ENCODE measurements around the gene IER3.
A peak's percentile ranks its signal among the peaks of the same experiment; 100 is the strongest.
"Not testable (repeated sequence)": the region's sequence is repeated elsewhere in the genome, so short reads cannot be mapped to it uniquely, and the experiment has no call there.

Gene IER3

GRCh38 chr6:30722025-30722279 lies 22.4 kb downstream of the IER3 start:
- 0% methylated on average over 7 to 10 of the region's 10 CpGs for WGBS, 2 experiments (ENCODE audit: insufficient coverage in 2 of 2)
- Histone ChIP-seq H3K4me3 (ENCODE audit: extremely low read depth, insufficient read depth, low read length, poor library complexity, severe bottlenecking) (peak overlapping the region; percentile 93), H3K36me3 (ENCODE audit: control insufficient read depth, insufficient read depth, low read length) (peaks cover 49% of the 10 kb centered on the region), H3K4me1 (ENCODE audit: control insufficient read depth, insufficient read depth, low read length, poor library complexity, severe bottlenecking) (peaks cover 34% of the 10 kb centered on the region), H3K27ac (ENCODE audit: low read depth, low read length, severe bottlenecking) (peak overlapping the region; percentile 84)
- H3K9me3 ChIP-seq (ENCODE audit: control insufficient read depth, low read length) = not testable (repeated sequence)

GRCh38 chr6:30721198-30722024 lies 22.9 kb downstream of the IER3 start:
- H3K4me3 ChIP-seq (ENCODE audit: extremely low read depth, insufficient read depth, low read length, poor library complexity, severe bottlenecking) = peak overlapping the region; percentile 93
- no peaks in the 10 kb centered on the region for H3K9me3 ChIP-seq (ENCODE audit: control insufficient read depth, low read length)
- H3K36me3 ChIP-seq (ENCODE audit: control insufficient read depth, insufficient read depth, low read length) = peaks cover 47% of the 10 kb centered on the region
- WGBS, 2 experiments (ENCODE audit: insufficient coverage in 2 of 2) = 0 to 1% methylated on average over 30 to 43 of the region's 71 CpGs
- peak overlapping the region; percentile 97 for H3K27ac ChIP-seq (ENCODE audit: low read depth, low read length, severe bottlenecking)
- H3K4me1 ChIP-seq (ENCODE audit: control insufficient read depth, insufficient read depth, low read length, poor library complexity, severe bottlenecking) = peaks cover 34% of the 10 kb centered on the region

- no peaks in the 10 kb centered on the region for H3K9me3 ChIP-seq (ENCODE audit: control insufficient read depth, low read length)
- H3K27ac ChIP-seq (ENCODE audit: low read depth, low read length, severe bottlenecking) = peak overlapping the region; percentile 97
- 0% methylated on average over 21 to 27 of the region's 29 CpGs for WGBS, 2 experiments (ENCODE audit: insufficient coverage in 2 of 2)
- peaks cover 38% of the 10 kb centered on the region for H3K4me1 ChIP-seq (ENCODE audit: control insufficient read depth, insufficient read depth, low read length, poor library complexity, severe bottlenecking)
- peaks cover 49% of the 10 kb centered on the region for H3K36me3 ChIP-seq (ENCODE audit: control insufficient read depth, insufficient read depth, low read length)
- peak overlapping the region; percentile 93 for H3K4me3 ChIP-seq (ENCODE audit: extremely low read depth, insufficient read depth, low read length, poor library complexity, severe bottlenecking)
Measured at GRCh38 chr6:30720738-30721197, 23.6 kb downstream of the IER3 start.

- Histone ChIP-seq H3K4me1 (ENCODE audit: control insufficient read depth, insufficient read depth, low read length, poor library complexity, severe bottlenecking) (peaks cover 31% of the 10 kb centered on the region), H3K9me3 (ENCODE audit: control insufficient read depth, low read length) (no peaks in the 10 kb centered on the region), H3K27ac (ENCODE audit: low read depth, low read length, severe bottlenecking) (peak within 1 kb of the TSS; percentile 97), H3K36me3 (ENCODE audit: control insufficient read depth, insufficient read depth, low read length) (peaks cover 51% of the 10 kb centered on the region), H3K4me3 (ENCODE audit: extremely low read depth, insufficient read depth, low read length, poor library complexity, severe bottlenecking) (peak within 1 kb of the TSS; percentile 93)
- WGBS, 2 experiments (ENCODE audit: insufficient coverage in 2 of 2) = 0% methylated on average over 27 to 31 of the region's 38 CpGs
Measured at GRCh38 chr6:30719791-30720737, 24.3 kb downstream of the IER3 start, which contains the start of gene TUBB. Gene TUBB (plus strand): TSS chr6:30720352. CDS start chr6:30720507, 155 bp downstream.

- Histone ChIP-seq H3K36me3 (ENCODE audit: control insufficient read depth, insufficient read depth, low read length) (peaks cover 51% of the 10 kb centered on the region), H3K27ac (ENCODE audit: low read depth, low read length, severe bottlenecking) (peak overlapping the region; percentile 97), H3K4me1 (ENCODE audit: control insufficient read depth, insufficient read depth, low read length, poor library complexity, severe bottlenecking) (peaks cover 27% of the 10 kb centered on the region), H3K9me3 (ENCODE audit: control insufficient read depth, low read length) (no peaks in the 10 kb centered on the region), H3K4me3 (ENCODE audit: extremely low read depth, insufficient read depth, low read length, poor library complexity, severe bottlenecking) (peak overlapping the region; percentile 93)
- 6 to 8% methylated on average over 7 to 8 of the region's 8 CpGs for WGBS, 2 experiments (ENCODE audit: insufficient coverage in 2 of 2)
Measured at GRCh38 chr6:30719356-30719755, 25.0 kb downstream of the IER3 start.

GRCh38 chr6:30717845-30718720 lies 26.3 kb downstream of the IER3 start:
- WGBS, 2 experiments (ENCODE audit: insufficient coverage in 2 of 2) = 84 to 89% methylated on average over 24 of the region's 37 CpGs
- H3K4me3 ChIP-seq (ENCODE audit: extremely low read depth, insufficient read depth, low read length, poor library complexity, severe bottlenecking) = peak overlapping the region; percentile 38
- H3K4me1 ChIP-seq (ENCODE audit: control insufficient read depth, insufficient read depth, low read length, poor library complexity, severe bottlenecking) = peaks cover 16% of the 10 kb centered on the region
- H3K27ac ChIP-seq (ENCODE audit: low read depth, low read length, severe bottlenecking) = peak overlapping the region; percentile 89
- peaks cover 51% of the 10 kb centered on the region for H3K36me3 ChIP-seq (ENCODE audit: control insufficient read depth, insufficient read depth, low read length)
- not testable (repeated sequence) for H3K9me3 ChIP-seq (ENCODE audit: control insufficient read depth, low read length)

GRCh38 chr6:30717129-30717844 lies 27.1 kb downstream of the IER3 start, which contains the start of gene MDC1:
Gene MDC1 (minus strand): TSS chr6:30717281. CDS start chr6:30715175, 2,106 bp downstream.
- Histone ChIP-seq H3K4me1 (ENCODE audit: control insufficient read depth, insufficient read depth, low read length, poor library complexity, severe bottlenecking) (peaks cover 12% of the 10 kb centered on the region), H3K4me3 (ENCODE audit: extremely low read depth, insufficient read depth, low read length, poor library complexity, severe bottlenecking) (peak within 1 kb of the TSS; percentile 80), H3K9me3 (ENCODE audit: control insufficient read depth, low read length) (no peaks in the 10 kb centered on the region), H3K36me3 (ENCODE audit: control insufficient read depth, insufficient read depth, low read length) (peaks cover 51% of the 10 kb centered on the region), H3K27ac (ENCODE audit: low read depth, low read length, severe bottlenecking) (peak within 1 kb of the TSS; percentile 89)
- 0% methylated on average over 44 of the region's 48 CpGs for WGBS, 2 experiments (ENCODE audit: insufficient coverage in 2 of 2)

GRCh38 chr6:30716879-30717128 lies 27.5 kb downstream of the IER3 start:
- peaks cover 12% of the 10 kb centered on the region for H3K4me1 ChIP-seq (ENCODE audit: control insufficient read depth, insufficient read depth, low read length, poor library complexity, severe bottlenecking)
- H3K4me3 ChIP-seq (ENCODE audit: extremely low read depth, insufficient read depth, low read length, poor library complexity, severe bottlenecking) = peak overlapping the region; percentile 80
- 1 to 3% methylated on average over 8 of the region's 8 CpGs for WGBS, 2 experiments (ENCODE audit: insufficient coverage in 2 of 2)
- peak overlapping the region; percentile 87 for H3K27ac ChIP-seq (ENCODE audit: low read depth, low read length, severe bottlenecking)
- peaks cover 51% of the 10 kb centered on the region for H3K36me3 ChIP-seq (ENCODE audit: control insufficient read depth, insufficient read depth, low read length)
- H3K9me3 ChIP-seq (ENCODE audit: control insufficient read depth, low read length) = no peaks in the 10 kb centered on the region

GRCh38 chr6:30714263-30714662 lies 30.1 kb downstream of the IER3 start:
- WGBS, 2 experiments (ENCODE audit: insufficient coverage in 2 of 2) = no CpG with 5 or more reads among the region's 1 CpG
- H3K4me3 ChIP-seq (ENCODE audit: extremely low read depth, insufficient read depth, low read length, poor library complexity, severe bottlenecking) = no peak overlapping the region
- H3K36me3 ChIP-seq (ENCODE audit: control insufficient read depth, insufficient read depth, low read length) = peaks cover 61% of the 10 kb centered on the region
- peaks cover 10% of the 10 kb centered on the region for H3K4me1 ChIP-seq (ENCODE audit: control insufficient read depth, insufficient read depth, low read length, poor library complexity, severe bottlenecking)
- no peak overlapping the region for H3K27ac ChIP-seq (ENCODE audit: low read depth, low read length, severe bottlenecking)
- H3K9me3 ChIP-seq (ENCODE audit: control insufficient read depth, low read length) = no peaks in the 10 kb centered on the region

Measured in mesodermal cell (in vitro differentiated cells).